Stimulated activated CD4-positive, alpha-beta T cell treated with anti-CD3 and anti-CD28 coated beads, TNF-alpha, amount 100 ng/mL, for 24 hours (primary cell): ENCODE measurements around the gene KCNJ15.
A peak's percentile ranks its signal among the peaks of the same experiment; 100 is the strongest.
"Not testable (repeated sequence)": the region's sequence is repeated elsewhere in the genome, so short reads cannot be mapped to it uniquely, and the experiment has no call there.

Experiments
- DNase-seq, 3 experiments: peaks; one replicate each; pipeline ENCODE4 v3.0.0-alpha.2; 2020; ENCODE audit warnings: low read depth in 3 of 3

The KCNJ15 gene

DNA sequence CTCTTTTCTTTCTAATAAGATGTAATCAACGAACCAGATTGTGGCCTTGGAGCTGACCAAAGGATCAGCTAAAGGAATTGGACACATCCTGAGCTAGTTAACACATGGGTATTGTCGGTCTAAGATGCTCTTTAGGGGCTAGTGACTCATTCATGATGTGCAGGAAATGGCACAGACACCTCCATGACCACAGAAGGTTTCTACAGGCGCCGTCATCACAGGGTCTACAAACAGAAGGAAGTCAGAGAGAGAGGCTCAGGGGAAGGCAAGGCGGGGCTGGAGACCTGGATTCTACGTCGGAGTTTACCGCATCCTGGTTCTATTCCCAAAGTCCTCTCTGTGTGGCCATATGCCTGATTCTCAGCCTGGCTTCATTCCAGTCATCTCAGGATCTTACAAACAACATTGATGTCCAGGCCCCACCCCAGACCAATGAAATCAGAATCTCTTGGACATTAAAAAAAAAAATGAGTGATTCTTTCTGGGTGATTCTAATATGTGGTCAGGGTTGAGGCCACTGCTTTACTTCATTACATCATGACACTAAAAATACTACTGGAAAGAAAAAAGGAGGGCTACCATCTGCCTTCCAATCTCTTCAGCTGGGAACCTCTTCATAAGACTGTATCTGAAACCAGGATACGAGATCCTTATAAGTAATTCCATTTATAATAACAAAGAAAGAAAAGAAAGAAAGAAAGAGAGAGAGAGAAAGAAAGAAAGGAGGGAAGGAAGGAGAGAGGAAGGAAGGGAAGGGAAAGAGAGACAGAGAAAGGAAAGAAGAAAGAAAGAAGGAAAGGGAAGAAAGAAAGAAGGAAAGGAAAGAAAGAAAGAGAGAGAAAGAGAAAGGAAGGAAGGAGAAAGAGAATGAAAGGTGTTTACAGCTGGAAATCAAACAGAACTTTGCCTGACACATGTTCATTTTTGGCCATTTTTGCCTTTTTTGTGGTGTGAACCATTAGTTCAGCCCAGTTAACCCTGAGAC lies 11.6 kb upstream of the KCNJ15 start:
- DNase-seq = peak; percentile 31 to 62 (median 55)

DNA sequence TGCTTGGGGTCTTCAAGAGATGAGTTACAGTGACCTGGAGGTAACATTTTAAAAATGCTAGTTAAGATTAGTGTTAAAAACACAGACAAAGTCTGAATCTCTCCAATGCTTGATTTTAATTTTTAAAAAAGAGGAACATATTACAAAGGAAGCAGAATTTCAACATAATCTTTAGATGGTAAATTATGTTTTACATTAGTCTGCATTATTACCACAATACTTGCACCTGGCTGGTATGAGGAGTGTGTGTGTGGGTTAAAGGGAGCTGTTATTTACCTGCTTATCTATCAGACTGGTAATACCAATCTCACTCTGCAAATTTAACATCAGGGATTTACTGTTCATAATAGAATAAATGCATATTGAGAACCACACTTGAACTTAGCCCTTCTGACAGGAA lies 10.3 kb upstream of the KCNJ15 start:
- DNase-seq = no peak

DNA sequence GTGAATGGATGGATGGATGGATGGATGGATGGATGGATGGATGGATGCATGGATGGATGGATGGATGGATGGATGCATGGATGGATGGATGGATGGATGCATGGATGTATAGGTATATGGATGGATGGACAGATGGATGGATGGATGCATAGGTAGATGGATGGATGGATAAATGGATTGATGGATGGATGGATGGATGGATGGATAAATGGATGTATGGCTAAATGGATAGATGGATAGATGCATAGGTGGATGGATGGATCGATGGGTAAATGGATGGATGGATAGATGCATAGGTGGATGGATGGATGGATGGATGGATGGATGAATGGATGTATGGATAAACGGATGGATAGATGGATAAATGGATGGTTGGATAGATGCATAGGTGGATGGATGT lies 9.7 kb upstream of the KCNJ15 start:
- not testable (repeated sequence) for DNase-seq

DNA sequence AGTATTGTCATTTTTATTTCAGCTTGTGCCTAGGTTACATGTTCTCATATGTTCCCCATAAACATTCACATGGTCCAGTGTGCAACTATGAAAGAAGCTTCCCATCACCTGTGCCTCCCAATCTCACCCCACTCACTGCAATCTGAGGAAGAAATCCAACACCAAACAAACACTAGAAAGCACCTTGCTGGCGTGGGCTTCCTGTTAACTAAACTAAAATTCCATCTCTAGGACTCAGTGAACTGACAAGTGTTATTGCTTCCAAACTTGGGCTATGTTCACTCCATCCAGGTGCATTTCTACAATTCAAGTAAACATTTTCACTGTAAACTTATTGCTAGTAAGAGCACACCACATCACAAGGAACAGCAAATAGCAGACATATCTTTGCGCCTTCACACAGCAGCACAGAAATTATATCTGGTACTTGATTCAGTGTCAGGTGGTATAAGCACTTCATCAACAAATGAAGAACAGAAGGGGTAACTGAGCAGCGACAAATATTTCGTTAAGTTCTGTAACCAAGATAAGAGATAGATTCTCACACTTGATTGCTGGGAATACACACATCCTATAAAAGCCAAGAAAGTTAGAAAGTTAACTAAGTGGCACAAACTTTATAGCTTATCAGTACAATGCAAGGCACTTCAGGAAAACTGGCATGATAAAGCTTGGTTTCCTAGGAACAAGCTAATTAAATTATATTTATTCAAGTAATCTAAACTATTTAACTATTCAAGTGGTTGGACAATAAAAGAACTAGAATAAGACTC lies 8.9 kb upstream of the KCNJ15 start:
- DNase-seq = no peak

DNA sequence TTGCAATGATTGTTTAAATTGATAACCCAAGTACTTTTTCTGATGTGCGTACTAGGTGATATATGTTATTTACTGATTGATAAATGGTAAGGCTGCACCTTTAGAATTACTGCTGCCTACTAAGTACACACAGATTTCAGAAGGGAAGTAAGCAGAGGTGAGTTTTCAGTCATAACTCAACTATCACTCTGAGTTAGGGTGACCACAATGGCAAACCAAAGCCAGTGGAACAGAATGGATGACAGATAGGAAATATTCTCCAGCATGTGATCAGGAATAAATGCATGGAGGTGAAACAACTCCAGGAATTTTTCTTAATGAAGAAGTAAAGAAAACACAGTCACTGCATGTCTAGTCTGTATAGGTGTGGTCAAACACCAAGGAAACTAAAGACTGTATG lies 7.5 kb upstream of the KCNJ15 start:
- DNase-seq = no peak

DNA sequence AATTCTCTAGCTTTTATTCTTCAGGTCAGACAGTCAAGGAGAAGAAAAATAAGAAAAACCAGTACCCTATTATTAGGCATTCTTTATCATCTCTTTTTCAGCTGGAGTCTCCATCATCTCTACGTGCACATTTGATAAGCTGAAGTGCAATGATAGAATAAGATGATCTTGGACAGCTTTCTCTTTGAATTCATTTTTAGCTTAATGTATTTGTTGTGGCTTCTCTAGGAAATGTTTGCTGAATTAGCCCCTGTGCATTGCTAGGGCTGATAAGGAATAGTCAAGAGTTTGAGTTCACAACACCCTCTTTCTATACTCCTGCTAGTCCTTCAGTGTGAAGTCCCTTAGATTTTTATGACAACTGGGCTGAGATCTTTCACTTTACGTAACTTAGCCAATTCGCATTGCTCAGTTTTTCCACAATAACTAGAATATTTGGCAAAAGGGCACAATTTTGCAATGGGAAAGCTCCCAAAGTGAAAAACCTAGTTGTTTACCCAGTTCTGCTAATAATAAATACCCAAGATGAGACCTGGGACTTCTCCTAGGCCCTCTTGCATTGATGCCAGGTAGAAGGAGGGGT lies 7.0 kb upstream of the KCNJ15 start:
- DNase-seq = no peak

DNA sequence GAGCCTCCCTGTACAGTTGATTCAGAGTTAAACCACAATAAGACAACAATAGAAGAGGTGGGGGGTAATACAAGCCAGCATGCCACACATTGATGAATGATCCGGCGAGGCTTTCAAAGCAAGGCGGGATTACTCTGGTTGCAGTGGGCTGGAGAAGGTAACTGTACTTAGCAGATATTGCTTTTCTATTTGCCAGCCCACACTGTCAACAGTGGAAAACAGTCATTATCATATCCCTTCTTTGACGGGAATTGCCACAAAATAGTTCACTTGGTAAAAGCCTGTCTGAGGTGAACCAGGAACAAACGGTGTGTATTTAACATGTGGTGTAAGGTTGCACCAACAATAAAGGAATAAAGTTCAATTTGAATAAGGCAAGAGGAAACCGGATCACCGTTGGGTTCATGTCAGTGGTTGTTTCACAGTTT lies 5.8 kb upstream of the KCNJ15 start:
- no peak for DNase-seq

DNA sequence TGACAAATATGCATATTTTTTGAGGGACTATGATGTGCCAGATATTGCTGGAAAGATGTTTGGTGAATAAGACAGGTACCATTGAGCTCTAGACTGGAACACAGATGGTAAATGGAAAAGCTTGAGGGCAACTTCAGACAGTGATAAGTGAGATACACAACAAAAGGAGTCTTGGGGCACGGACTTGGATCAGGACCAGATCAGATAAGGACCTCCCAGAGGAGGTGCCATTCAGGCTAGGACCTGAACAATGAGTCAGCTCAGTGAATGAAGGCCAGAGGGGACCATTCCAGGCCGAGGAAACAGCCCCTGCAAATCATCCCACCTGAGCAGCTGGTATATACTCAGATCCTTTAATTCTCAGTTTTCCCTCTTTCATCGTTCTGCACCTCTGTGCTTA lies 1.8 kb upstream of the KCNJ15 start:
- no peak for DNase-seq

DNA sequence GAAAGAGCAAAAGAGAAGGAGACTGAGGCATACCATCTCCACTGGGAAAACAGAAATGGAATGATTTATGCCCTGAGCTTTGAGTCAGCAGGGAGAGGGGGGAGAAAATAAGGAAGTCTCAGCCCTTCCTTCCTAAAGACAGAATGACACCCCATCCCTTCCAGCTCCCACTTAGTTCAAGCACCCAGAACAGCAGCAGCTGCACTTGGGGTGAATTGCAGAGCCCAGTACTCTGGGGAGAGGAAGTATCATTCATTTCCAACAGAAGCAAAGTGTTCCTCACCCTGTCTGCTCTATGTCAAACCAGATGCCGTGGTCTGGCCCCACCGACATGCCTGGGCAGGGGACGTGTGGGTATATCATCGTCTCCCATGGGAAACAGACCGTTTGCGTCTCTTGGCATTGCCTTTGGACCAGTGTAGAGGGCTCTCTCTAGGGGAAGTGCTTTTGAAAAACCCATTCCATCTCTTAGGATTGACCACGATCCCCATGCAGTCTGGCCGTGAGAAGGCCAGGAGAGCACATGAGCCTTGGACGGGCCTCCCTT lies 1.1 kb upstream of the KCNJ15 start:
- no peak for DNase-seq

DNA sequence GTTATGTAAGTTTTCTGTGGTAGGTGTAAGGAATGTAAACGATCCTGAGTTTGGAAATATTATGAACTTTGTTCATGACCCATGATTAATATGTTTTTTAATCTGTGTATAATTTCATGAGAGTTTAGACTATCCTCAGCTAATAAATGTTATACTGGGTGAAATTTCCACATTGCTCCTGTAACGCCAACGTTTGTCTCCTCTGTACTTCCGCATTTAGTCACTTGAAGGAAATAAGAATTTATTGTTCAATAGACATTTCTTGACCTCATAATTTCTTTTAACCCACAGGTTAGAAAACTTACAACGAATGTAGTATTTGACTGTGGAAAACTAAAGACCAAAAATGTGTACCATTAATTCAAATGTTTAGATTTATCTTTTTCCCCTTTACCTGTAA lies 876 bp downstream of the KCNJ15 start:
- DNase-seq = no peak

DNA sequence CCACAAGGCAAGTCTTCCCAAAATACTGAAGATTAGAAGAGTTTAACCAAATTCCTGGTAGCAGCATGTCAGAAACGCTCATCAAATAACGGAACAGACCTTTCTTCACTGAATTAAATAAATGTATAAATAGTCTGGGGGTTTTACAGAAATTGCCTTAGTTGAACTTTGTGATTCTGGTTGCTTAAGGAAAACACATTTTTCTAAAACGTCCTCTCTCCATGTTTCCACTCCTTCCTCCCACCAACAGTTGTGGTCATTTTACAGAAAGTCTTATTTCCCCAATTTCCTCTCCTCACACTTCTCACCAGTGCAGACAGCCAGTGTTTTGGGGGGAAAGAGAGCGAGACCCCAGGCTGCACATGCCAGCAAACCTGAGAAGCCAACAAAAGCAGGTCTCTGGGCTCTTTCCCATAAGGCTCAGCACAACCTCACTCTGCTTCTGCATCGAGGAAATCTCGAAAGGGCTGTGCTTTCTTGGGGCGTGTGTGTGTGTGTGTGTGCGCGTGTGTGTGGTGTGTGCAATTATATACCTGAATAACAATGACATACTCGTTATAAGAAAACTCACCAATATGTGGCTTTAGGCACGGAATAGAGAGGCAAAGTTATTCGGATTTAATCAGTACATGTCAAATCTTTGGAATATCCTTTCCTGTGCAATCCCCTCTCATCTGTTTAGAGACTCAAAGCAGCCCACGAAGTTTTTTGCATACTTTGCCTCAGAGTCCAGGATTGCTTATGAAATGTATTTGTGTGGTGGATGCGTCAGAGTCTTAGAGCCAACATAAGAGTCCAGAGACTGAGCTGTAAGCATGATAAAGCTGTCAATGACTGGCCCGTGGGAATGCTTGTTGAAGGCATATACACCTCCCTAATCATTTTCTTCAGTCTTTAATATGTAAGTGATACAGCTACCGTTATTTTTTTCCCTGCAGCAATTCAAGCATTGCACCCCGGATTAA lies 2.0 kb downstream of the KCNJ15 start:
- no peak for DNase-seq

DNA sequence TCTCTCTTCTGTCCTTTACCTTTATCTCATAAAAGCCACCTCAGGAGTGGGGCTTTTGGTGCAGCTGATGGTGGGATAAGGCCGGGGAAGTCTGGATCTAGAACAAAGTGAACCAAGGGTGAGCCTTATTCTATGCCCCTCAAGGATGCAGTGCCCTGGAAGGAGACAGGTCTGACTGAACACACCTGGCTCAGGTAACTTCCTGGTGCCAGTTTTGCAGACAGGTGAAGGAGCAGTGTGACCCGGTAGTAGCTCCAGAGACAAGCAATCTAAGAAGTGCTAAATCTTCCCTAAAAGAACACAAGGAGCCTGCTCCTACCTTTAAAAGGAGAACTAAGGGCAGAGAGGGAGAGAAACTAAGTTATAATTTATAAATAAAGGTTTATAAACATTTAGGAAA lies 2.9 kb downstream of the KCNJ15 start:
- DNase-seq = no peak

DNA sequence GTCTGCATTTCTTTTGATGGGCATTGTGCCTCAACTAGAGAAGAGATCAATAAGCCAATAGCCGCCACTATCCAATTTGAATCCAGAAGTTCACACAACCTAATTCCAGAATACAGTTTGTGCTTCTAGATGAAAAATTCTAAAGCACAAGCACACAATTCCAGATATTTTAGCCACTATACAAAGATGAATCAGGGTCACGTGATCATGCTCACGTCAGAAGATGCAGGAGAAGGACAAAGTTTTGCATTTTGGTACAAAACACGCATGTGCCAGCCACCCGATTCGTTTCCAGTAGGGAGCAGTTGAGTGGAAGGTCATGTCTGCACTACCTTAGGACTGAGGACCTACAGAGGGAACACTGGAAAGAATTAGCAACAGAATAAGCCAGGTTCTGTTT lies 3.6 kb downstream of the KCNJ15 start:
- DNase-seq = no peak

DNA sequence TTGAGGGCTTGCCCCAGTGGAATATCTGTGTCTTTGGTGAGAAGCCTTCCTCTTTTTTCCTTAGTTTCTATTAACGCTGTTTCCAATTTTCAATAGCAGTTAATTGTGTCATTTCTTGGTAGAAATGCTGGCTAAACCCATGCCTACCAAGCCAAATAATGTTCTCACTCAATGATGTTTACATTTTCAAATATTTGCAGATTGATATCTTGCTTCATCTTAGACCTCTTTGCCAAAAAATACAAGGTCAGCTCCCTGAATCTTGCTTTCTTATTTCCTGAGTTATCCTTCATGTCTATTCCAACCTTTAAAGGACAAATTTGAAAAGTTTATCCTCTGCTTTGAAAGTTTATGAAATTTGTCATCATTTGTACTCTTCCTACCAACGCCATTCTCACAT lies 5.1 kb downstream of the KCNJ15 start:
- DNase-seq = no peak

DNA sequence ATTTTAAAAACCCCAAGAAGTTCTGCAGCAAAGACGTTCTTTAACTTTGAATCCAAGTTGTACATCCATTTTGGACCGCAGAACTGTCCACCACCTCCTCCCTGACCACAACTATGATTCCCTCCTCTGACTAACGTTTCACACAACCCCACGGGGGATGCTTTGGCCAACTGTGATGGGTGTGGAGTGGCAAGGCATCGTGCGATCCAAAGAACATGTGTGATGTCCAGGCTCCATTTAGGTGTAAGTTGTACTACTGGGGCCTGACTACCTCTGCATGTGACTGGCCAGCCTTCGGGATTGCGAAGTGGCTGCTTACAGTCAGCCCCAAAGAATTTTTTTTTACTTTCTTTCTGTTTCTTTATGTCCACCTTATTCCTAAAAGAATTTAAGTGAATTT lies 6.7 kb downstream of the KCNJ15 start:
- DNase-seq = no peak

DNA sequence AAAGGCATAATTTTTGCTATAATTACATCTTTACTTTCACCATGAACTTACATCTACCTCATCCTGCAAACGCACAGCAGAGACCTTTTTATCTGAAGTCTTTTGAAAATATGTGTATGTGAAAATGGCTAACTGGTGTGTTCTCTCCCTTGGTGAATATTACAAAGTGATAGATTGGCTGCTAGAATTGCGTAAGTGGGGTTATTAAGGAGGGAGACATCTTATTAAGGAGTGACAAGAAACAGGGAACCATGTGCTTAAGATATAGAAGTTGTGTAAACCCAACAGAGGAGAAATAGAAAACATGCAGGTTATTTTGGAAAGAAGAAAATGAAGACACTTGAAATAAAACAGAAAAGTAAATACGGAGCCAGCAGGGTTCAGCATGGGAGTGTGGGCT lies 7.8 kb downstream of the KCNJ15 start:
- no peak for DNase-seq

DNA sequence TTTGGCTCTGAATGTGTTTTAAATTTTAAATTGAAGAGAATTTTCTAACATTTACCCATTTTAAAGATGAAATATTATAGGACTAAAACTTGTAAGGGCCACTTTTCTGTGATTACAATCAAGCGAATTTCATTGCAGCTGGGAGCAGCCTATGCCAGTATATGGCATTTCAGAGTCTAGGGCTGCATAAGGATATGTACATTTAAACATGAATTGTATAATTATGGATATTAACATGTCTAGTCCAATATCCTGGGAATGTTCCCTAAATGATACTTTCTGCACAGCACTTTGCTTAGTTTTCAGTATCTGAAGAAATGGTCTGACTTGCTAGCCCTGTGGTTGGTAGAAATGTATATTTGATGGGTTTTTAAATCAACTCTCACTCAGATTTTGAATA lies 8.4 kb downstream of the KCNJ15 start:
- no peak for DNase-seq

DNA sequence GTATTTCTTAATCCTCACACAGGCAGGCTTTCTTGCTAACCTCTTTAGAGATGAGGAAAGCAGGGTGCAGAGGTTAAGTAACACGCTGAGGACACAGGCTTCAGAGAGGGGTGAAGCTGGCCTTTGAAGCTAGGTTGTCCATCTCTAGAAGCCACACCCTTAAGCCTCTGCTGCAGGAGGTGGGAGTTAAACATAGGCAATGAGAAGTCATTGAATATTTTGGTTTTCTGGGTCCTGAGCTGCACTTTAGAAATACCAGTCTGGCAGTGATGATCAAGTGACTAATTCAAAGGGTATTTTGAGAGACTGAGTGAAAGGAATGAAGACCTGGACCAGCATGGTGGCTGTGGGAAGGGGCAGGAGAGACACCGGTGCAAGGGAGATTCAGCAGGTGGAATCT lies 9.9 kb downstream of the KCNJ15 start:
- DNase-seq = no peak

DNA sequence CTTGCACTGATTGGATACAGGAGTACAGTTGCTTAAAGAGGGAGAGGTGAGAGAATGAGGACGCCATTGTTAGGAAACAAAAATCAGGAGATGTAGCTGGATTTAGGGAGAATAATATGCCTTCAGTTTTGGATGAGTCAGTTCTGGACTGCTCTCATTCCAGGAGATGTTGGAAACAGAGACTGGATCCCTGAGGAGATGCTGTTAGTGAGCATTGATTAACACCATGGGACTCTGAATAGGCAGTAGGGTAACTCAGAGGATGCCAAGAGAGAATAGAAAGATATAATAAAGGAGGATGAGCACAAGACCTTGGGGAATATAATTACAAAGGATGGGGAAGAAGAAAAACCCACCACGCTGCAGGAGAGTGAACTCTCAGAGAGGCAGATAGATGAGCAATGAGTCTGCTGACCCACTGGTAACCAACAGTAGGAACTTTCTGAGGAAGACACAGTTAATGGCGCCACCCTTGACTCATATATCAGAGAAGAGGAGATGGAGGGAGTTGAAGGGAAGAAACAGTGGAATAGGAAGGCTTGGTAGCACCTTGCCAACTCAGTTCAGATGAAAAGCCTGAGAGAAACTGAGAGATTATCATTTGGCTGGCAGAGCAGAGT lies 10.5 kb downstream of the KCNJ15 start:
- no peak for DNase-seq

DNA sequence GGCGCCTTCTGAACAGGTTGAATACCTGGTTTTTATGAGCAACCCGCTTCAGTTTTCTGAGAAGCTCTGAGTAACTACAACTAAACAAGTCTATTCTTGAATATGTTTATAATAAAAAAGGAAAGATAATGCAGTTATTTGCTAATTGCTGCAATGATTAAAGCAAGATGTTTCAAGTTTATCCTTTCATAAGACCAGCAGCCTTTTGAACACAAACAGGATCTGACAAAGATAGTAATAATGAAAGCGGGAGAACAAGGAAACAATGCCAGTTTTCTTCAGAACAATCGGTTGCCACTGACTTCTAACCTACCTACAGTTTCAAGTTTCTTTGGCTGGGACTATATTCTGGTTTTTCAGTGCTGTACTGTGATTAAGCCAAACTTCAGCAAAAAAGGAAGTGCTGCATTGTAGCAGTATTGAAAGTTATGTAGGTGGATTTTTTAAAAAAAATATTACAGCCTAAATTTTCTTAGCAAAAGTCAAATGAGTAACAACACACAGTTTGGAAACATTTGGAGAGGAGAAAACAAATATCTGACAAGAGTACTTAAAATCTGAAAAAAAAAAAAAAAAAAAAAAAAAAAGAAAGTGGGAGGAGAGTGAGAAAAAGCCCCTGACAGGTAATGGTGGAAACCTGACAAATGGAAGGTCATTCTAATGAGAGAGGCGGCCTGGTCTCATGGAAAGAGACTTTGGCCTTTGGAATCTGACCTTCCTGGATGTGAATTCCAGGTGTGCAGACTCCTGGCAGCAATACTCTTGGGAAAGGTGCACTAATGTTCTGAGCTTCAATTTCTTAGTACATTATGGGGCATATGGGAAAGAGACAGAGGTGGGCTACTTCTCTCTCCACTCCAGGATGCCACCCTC lies 11.4 kb downstream of the KCNJ15 start:
- DNase-seq = no peak
